Measurements from ENCODE around the gene PKM. TPM values are rescaled to one million over a fixed set of nuclear protein-coding genes. Genes with fewer than 3 reads are reported as not detected.

Gene PKM
- total and polyA plus RNA-seq, 9 of the 15 experiments (the other 6 are each of a cell fraction or from before 2014, with no cell fraction given), result 140 to 825 (median 383) TPM

- TF ChIP-seq DACH1 (IDR thresholded peaks at IDR 0.05; ENCODE audit: partially characterized antibody) (peak; percentile 84), CLOCK (CRISPR knock-in tag; IDR thresholded peaks at IDR 0.05; ENCODE audit: borderline replicate concordance) (no peak), ZNF146 (CRISPR knock-in tag; IDR thresholded peaks at IDR 0.05; ENCODE audit: unreplicated experiment) (no peak), SMARCA4 (IDR thresholded peaks at IDR 0.05) (peak; percentile 92), ZKSCAN1 (IDR thresholded peaks at IDR 0.05; ENCODE audit: low read depth, low read length) (no peak), NFATC3 (IDR thresholded peaks at IDR 0.05) (no peak), SIX5 (IDR thresholded peaks at IDR 0.05; ENCODE audit: borderline replicate concordance in 1 of 2, insufficient read depth in 1 of 2, low read depth in 1 of 2, low read length in 2 of 2) (no peak), STAT6 (CRISPR knock-in tag; IDR thresholded peaks at IDR 0.05) (no peak), FOXA1 (IDR thresholded peaks at IDR 0.05; ENCODE audit: borderline replicate concordance) (no peak), MTA1 (IDR thresholded peaks at IDR 0.05; ENCODE audit: borderline replicate concordance) (no peak), ZNF140 (CRISPR knock-in tag; IDR thresholded peaks at IDR 0.05) (no peak), ZNF12 (CRISPR knock-in tag; IDR thresholded peaks at IDR 0.05) (no peak), ZNF79 (CRISPR knock-in tag; IDR thresholded peaks at IDR 0.05; ENCODE audit: low read depth) (no peak), CHAMP1 (IDR thresholded peaks at IDR 0.05) (no peak), TRIM28 (IDR thresholded peaks at IDR 0.05) (no peak), ZBTB2 (IDR thresholded peaks at IDR 0.05) (no peak)
- TF ChIP-seq, protein P1, sequence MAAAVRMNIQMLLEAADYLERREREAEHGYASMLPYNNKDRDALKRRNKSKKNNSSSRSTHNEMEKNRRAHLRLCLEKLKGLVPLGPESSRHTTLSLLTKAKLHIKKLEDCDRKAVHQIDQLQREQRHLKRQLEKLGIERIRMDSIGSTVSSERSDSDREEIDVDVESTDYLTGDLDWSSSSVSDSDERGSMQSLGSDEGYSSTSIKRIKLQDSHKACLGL (CRISPR knock-in tag; IDR thresholded peaks at IDR 0.05; ENCODE audit: borderline replicate concordance, poor library complexity, severe bottlenecking), result no peak
- TF ChIP-seq, protein P2, sequence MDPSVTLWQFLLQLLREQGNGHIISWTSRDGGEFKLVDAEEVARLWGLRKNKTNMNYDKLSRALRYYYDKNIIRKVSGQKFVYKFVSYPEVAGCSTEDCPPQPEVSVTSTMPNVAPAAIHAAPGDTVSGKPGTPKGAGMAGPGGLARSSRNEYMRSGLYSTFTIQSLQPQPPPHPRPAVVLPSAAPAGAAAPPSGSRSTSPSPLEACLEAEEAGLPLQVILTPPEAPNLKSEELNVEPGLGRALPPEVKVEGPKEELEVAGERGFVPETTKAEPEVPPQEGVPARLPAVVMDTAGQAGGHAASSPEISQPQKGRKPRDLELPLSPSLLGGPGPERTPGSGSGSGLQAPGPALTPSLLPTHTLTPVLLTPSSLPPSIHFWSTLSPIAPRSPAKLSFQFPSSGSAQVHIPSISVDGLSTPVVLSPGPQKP (CRISPR knock-in tag; IDR thresholded peaks at IDR 0.05), result no peak
Measured at GRCh38 chr15:72231833-72232478, 966 bp upstream of the PKM start (continued).
